Prostate gland (tissue), 2 donors: ENCODE measurements around the gene ARID2. TPM values are rescaled to one million over a fixed set of nuclear protein-coding genes. Genes with fewer than 3 reads are reported as not detected.

ENCODE experiments used
- DNase-seq: peaks from one replicate; pipeline ENCODE4 v3.0.0-alpha.2; 2019; ENCODE audit warnings: low spot score
- H3K27ac ChIP-seq, 2 donors: fragments of 200-600 bp; sonication (generic); 2 replicates each; pipeline ENCODE4 v1.5.1; 2017 to 2019
- H3K27me3 ChIP-seq: fragments of 200-600 bp; sonication (generic); replicated peaks from 2 replicates; pipeline ENCODE4 v1.5.1; 2019; ENCODE audit not compliant: insufficient read depth
- H3K36me3 ChIP-seq, 2 donors: fragments of 200-600 bp; sonication (generic); 1 replicate in 1 of 2; 2 replicates in 1 of 2; pipeline versions ENCODE4 v1.5.1 to v1.8.1; 2017 to 2019
- H3K4me1 ChIP-seq: fragments of 200-600 bp; sonication (generic); replicated peaks from 2 replicates; pipeline ENCODE4 v1.5.1; 2019
- H3K4me3 ChIP-seq, 2 donors: fragments of 200-600 bp; sonication (generic); 2 replicates each; pipeline ENCODE4 v1.5.1; 2017 to 2019
- H3K9me3 ChIP-seq: fragments of 200-600 bp; sonication (generic); 2 replicates; pipeline ENCODE4 v1.5.1; 2017
- CTCF ChIP-seq, 4 experiments: fragments of 200-600 bp in 2 of 4; fragments of 450-650 bp in 2 of 4; sonication (generic) in 2 of 4; IDR thresholded peaks; 1 replicate in 3 of 4; 2 replicates in 1 of 4; pipeline ENCODE4 v1.5.1; 2016 to 2019; ENCODE audit warnings: antibody characterized with exemption in 4 of 4, mild to moderate bottlenecking in 2 of 4, moderate library complexity in 2 of 4
- POLR2A ChIP-seq: fragments of 450-650 bp; IDR thresholded peaks from one replicate; pipeline ENCODE4 v1.6.1; 2016; ENCODE audit warnings: antibody characterized with exemption, mild to moderate bottlenecking
- POLR2AphosphoS5 ChIP-seq: sonication (generic); formaldehyde crosslinking; IDR thresholded peaks from one replicate; pipeline ENCODE4 v1.6.1; 2017; ENCODE audit warnings: antibody characterized with exemption
- whole genome bisulfite sequencing: methylation state at CpG from one replicate; pipeline ENCODE4 v1.1.5; 2018; 5-methylcytosine and 5-hydroxymethylcytosine counted together
- intact Hi-C: fragments of 100-400 bp; cut with DNase I; formaldehyde crosslinking; loops from one replicate; pipeline ENCODE4 v1.14.2; 2022
- total RNA-seq, 2 donors: library from RNA; depleted of rRNA; stranded (reverse); fragments of >200 nt; gene quantifications; one replicate each; pipeline ENCODE4 v1.1.0, GENCODE V29; 2016

ARID2 gene
- total RNA-seq, 2 donors from 2014 or later, result 29.5 to 47.3 TPM

- intact Hi-C loops, result no loop called here
- Histone ChIP-seq H3K4me1 (no peaks in the 10 kb centered on the region), H3K36me3 (no peaks in the 10 kb centered on the region), H3K4me3 (no peak overlapping the region), H3K27ac (no peak overlapping the region), H3K27me3 (no peaks in the 10 kb centered on the region), H3K9me3 (no peaks in the 10 kb centered on the region)
- DNase-seq, result no peak
- 100% methylated on average over 1 of the region's 1 CpG for WGBS
- TF ChIP-seq CTCF (IDR thresholded peaks at IDR 0.05), result no peak
- TF ChIP-seq POLR2AphosphoS5, result no peak
- TF ChIP-seq POLR2A, result no peak
These were observed 42.2 kb upstream of the ARID2 start for GRCh38 chr12:45687081-45688015.

GRCh38 chr12:45688183-45688582, 41.3 kb upstream of the ARID2 start:
- intact Hi-C loops, result no loop called here
- Histone ChIP-seq H3K4me3 (no peak overlapping the region), H3K27me3 (no peaks in the 10 kb centered on the region), H3K4me1 (no peaks in the 10 kb centered on the region), H3K9me3 (no peaks in the 10 kb centered on the region), H3K36me3 (no peaks in the 10 kb centered on the region), H3K27ac (no peak overlapping the region)
- TF ChIP-seq POLR2A, result no peak
- DNase-seq, result no peak

GRCh38 chr12:45695035-45695434, 34.5 kb upstream of the ARID2 start:
- no peaks in the 10 kb centered on the region for H3K27me3 ChIP-seq
- no peak overlapping the region for H3K4me3 ChIP-seq
- H3K27ac ChIP-seq, result no peak overlapping the region
- no peaks in the 10 kb centered on the region for H3K36me3 ChIP-seq
- no peak for DNase-seq
- TF ChIP-seq POLR2AphosphoS5 (no peak), CTCF (IDR thresholded peaks at IDR 0.05) (no peak), POLR2A (no peak)
- intact Hi-C loops, result no loop called here
- H3K9me3 ChIP-seq, result no peaks in the 10 kb centered on the region
- 42% methylated on average over 2 of the region's 2 CpGs for WGBS
- no peaks in the 10 kb centered on the region for H3K4me1 ChIP-seq

- no peak overlapping the region for H3K4me3 ChIP-seq
- no peaks in the 10 kb centered on the region for H3K9me3 ChIP-seq
- no peaks in the 10 kb centered on the region for H3K4me1 ChIP-seq
- TF ChIP-seq CTCF (IDR thresholded peaks at IDR 0.05) (no peak), POLR2A (no peak), POLR2AphosphoS5 (no peak)
- H3K36me3 ChIP-seq, result no peaks in the 10 kb centered on the region
- no peaks in the 10 kb centered on the region for H3K27me3 ChIP-seq
- DNase-seq, result no peak
- H3K27ac ChIP-seq, result no peak overlapping the region
- intact Hi-C loops, result no loop called here
These were observed 33.9 kb upstream of the ARID2 start for GRCh38 chr12:45695606-45696005.

- 95% methylated on average over 7 of the region's 7 CpGs for WGBS
- no peaks in the 10 kb centered on the region for H3K4me1 ChIP-seq
- H3K27ac ChIP-seq, result no peak overlapping the region
- TF ChIP-seq POLR2AphosphoS5 (no peak), CTCF (IDR thresholded peaks at IDR 0.05) (no peak), POLR2A (no peak)
- intact Hi-C loops, result no loop called here
- H3K9me3 ChIP-seq, result no peaks in the 10 kb centered on the region
- H3K4me3 ChIP-seq, result no peak overlapping the region
- H3K27me3 ChIP-seq, result no peaks in the 10 kb centered on the region
- H3K36me3 ChIP-seq, result no peaks in the 10 kb centered on the region
- DNase-seq, result no peak
These were observed 33.5 kb upstream of the ARID2 start for GRCh38 chr12:45696049-45696448.
